ENCODE measurements around the gene SLC9A3.

Gene SLC9A3

GRCh38 chr5:440401-441201, 83.6 kb downstream of the SLC9A3 start:
- TF ChIP-seq CTCF (IDR thresholded peaks at IDR 0.05; ENCODE audit: low read depth, low read length), result no peak
- H3K4me3 ChIP-seq (ENCODE audit: low read depth, low read length), result no peak overlapping the region
- in situ Hi-C loops (cut with HindIII; ENCODE audit: low sequenced_read_pairs), result no loop called here
- DNase-seq (ENCODE audit: low read depth, low spot score), result no peak

- DNase-seq (ENCODE audit: low read depth, low spot score), result no peak
- in situ Hi-C loops (cut with HindIII; ENCODE audit: low sequenced_read_pairs), result no loop called here
- H3K4me3 ChIP-seq (ENCODE audit: low read depth, low read length), result no peak overlapping the region
- TF ChIP-seq CTCF (IDR thresholded peaks at IDR 0.05; ENCODE audit: low read depth, low read length), result no peak
Measured at GRCh38 chr5:439636-440035, 84.6 kb downstream of the SLC9A3 start.

GRCh38 chr5:439181-439580, 85.1 kb downstream of the SLC9A3 start:
- no peak for TF ChIP-seq CTCF (IDR thresholded peaks at IDR 0.05; ENCODE audit: low read depth, low read length)
- in situ Hi-C loops (cut with HindIII; ENCODE audit: low sequenced_read_pairs), result no loop called here
- DNase-seq (ENCODE audit: low read depth, low spot score), result no peak
- no peak overlapping the region for H3K4me3 ChIP-seq (ENCODE audit: low read depth, low read length)

GRCh38 chr5:438481-438981, 85.7 kb downstream of the SLC9A3 start:
- in situ Hi-C loops (cut with HindIII; ENCODE audit: low sequenced_read_pairs), result no loop called here
- no peak for TF ChIP-seq CTCF (IDR thresholded peaks at IDR 0.05; ENCODE audit: low read depth, low read length)
- H3K4me3 ChIP-seq (ENCODE audit: low read depth, low read length), result no peak overlapping the region
- no peak for DNase-seq (ENCODE audit: low read depth, low spot score)

GRCh38 chr5:437281-437771, 86.9 kb downstream of the SLC9A3 start:
- in situ Hi-C loops (cut with HindIII; ENCODE audit: low sequenced_read_pairs), result no loop called here
- no peak overlapping the region for H3K4me3 ChIP-seq (ENCODE audit: low read depth, low read length)
- TF ChIP-seq CTCF (IDR thresholded peaks at IDR 0.05; ENCODE audit: low read depth, low read length), result no peak
- no peak for DNase-seq (ENCODE audit: low read depth, low spot score)

- in situ Hi-C loops (cut with HindIII; ENCODE audit: low sequenced_read_pairs), result no loop called here
- DNase-seq (ENCODE audit: low read depth, low spot score), result no peak
- no peak for TF ChIP-seq CTCF (IDR thresholded peaks at IDR 0.05; ENCODE audit: low read depth, low read length)
- no peak overlapping the region for H3K4me3 ChIP-seq (ENCODE audit: low read depth, low read length)
Measured at GRCh38 chr5:436641-436975, 87.6 kb downstream of the SLC9A3 start.
